Stimulated activated CD4-positive, alpha-beta T cell treated with anti-CD3 and anti-CD28 coated beads, Interleukin-15, amount 100 ng/mL, for 24 hours (primary cell): Measurements from ENCODE around the gene LEF1.

Experiments
- DNase-seq: peaks from one replicate; pipeline ENCODE4 v3.0.0-alpha.2; 2020

Gene LEF1

DNA sequence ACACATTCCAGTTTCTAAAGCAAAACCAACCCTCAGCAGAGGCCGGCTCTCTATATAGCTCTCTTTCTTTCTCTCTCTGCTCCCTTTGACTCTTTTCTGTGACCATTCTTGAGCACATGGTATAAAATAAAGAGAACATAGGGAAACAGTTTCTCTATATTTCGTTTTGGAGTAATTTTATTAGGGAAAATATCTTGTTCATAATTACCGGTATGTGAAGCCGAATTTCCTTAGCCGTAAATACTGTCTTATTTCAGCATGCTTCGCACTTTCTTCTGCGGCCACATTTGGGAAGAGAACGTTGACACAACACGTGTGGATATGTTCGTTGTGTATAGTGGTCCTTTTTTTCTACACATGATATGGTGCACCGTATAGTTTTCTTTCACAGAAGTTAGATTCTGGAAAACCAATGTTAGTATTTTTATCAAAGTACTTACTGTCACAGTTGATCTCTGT lies 4.9 kb upstream of the LEF1 start:
- DNase-seq, result no peak

GRCh38 chr4:108172753-108173598 lies 4.2 kb upstream of the LEF1 start:
- peak; percentile 83 for DNase-seq

DNA sequence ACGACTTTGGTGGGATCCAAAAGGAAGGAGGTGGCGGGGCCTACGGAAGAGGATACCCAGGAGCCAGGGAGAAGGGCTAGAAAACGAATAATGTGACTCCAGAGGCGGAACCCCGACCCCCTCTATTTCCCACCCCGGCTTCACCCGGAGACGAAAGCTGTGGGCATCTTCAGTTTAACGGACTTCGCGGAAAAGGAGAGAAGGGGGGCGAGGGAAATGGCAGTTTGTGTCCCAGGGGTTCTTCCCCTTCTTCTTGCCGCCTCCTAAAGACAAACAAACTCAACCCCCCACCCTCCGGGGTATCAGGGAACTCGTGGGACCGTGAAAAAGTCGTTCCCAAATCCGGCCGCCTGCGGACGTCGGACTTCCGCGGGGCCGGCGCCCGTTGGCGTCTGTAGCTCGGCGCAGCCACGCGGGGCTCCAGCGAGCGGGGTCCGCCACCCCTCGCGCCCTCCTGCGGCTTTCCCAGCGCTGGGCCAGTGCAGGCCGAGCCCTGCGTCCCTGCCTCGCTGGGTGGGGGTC lies 3.6 kb upstream of the LEF1 start:
- DNase-seq, result peak; percentile 57

DNA sequence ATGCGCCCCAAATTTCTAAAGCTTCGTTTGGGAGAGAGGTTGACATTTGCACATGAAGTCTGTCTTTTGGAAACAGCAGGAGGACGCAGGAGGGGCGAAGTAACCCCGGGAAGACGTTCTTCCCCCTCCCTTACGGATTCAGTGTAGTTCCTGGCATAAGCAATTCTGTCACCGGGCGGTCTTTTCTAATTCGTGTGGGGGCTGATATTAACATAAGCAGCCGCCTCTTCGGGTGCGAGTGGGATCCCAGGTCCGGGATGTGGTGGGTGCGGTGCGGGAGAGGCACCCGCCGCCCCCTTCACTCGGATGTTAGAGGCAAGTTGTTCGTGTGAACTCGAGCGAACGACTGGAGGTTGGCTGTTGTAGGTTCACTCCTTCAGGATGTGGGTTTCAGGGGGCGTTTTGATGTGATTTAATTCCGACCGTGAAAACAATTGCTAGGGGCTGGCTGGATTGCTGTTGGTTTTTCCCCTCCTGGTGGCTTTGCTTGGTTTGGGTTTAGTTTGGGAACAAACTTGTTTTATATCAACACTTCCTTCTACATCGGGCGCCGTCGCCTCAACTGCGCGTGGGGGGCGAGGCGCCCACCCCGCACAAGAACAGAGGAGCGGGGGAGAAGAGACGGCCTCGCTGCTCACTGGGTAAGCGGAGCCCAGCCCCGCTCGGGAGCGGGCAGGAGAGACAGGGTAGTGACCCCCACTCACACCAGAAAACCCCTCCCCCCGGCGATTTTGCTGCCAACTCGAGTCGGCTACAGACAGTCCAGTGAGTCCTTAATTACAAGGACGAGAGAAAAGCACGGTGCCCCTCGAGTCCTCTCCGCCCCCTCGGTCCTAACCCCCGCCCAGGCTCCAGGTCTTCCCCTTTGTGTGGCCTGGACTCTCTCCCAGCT lies 2.9 kb upstream of the LEF1 start:
- DNase-seq, result peak; percentile 77

GRCh38 chr4:108170631-108171338 lies 2.1 kb upstream of the LEF1 start:
- no peak for DNase-seq

DNA sequence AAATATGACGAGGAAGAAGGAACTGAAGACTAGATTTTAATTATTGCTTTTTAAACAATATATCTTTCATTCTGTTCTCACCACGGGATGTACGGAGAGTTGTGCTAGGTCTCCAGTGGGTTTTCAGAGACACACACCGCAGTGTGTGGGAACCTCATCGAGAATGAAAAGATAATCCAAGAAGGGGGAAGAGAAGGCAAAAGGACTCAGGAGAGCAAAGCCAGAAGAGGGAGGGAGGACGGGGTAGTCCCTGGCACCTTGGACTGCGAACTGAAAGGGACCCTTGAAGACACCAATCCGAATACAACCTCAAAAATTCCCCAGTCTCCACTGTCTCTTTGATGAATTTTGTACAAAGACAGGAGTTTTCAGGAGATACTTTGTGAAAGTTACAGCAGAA lies 932 bp upstream of the LEF1 start:
- no peak for DNase-seq

GRCh38 chr4:108168160-108168670 lies 517 bp downstream of the LEF1 start:
- peak; percentile 55 for DNase-seq

DNA sequence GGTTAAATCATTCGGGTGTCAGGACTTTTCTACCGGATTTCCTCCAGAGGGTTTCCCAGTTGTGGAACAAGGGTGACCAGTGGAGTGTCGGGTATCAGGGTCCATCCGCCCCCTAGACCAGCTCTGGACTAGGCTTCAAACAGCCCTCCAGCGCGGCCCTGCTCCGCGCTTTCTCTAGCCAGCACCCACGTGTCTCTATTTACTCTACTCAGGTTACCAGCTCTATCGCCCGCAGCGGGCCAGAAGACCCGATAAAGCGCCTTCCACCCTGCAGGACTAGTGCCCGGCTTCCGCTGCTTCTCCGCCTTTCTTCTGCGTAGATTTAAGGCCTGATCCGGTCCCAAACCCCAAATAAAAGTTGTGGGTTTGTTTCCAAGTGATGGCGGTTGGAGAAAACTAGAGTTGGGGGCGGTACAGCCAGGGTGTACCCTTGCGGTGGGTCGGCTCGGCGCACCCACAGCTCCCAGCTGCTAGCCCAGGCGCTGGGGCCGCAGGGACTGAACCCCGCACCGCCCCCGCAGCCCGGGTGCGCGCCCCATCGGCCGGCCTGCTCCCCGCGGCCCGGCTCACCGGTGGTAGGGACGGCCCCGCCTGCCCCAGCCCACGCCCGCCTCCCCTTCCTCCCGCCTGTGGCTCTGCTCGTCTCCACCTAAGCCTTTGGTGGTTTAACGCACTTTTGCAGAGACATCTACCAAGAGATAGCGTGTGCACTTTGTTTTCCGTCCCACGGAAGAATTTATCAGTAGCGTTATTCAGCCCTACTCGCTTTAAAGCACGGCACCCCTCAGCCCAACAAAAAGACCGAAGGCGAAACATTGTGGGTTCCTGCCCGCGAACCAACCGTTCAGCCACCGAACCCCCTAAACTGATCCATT lies 2.1 kb downstream of the LEF1 start:
- peak; percentile 86 for DNase-seq

DNA sequence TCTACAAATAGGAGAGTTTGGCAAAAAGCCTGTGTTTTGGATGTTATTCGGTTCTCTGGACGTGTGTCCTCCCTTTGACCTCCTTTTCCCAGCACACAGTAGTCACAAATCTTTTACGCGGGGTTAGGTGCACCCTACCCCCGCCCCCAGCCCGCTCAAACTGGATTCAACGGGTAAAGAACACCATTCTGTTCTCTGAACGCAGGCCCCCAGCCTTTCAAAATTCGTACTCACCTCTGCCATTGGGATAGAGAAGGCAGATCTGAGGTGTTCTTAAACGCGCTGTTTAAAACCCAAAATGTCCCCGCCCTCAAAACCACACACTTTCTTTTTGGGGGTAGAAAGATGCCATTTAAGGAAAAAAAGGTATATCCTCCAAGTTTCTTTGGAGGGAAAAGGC lies 2.7 kb downstream of the LEF1 start:
- peak; percentile 61 for DNase-seq

DNA sequence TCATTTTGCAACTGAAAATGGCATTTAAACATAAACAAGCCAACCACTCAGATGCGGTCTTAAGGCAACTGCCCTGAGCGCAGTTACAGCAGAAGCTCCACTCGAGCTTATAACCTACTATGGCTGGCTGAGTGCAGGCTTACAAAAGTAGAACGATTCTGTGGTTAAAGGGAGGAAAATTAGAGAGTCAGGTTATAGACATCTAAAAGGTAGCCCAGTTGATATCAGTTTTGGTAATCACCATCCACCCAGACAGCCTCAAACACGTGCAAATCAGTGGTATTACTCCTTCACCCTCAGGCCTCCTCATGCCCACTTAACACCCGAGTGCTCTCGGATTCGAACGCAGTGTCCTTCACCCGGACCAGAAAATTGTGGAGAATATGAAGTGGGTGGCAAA lies 3.1 kb downstream of the LEF1 start:
- peak; percentile 24 for DNase-seq

GRCh38 chr4:108163351-108163750 lies 5.4 kb downstream of the LEF1 start:
- DNase-seq, result no peak

- DNase-seq, result no peak
These were observed 7.9 kb downstream of the LEF1 start for GRCh38 chr4:108160741-108161352.

GRCh38 chr4:108159845-108160244 lies 8.9 kb downstream of the LEF1 start:
- DNase-seq, result no peak

GRCh38 chr4:108157655-108158054 lies 11.1 kb downstream of the LEF1 start:
- no peak for DNase-seq

DNA sequence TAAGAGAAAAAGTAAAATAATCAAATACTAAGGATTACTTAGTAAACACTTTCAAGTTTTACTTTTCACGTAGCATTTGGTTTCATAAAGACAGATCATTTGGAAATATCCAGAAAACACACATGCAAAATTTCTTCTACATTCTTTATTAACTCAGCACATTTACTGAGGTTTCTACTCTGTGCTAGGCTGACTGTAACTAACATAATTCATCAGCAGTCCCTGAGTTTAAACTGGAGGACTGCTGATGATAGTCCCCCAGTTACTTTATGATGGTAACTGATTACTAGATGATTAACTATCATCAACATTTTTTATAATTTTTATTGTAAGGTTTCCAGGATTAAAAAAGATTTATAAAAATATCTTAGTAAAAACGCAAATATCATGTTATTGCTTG lies 12.3 kb downstream of the LEF1 start:
- no peak for DNase-seq

DNA sequence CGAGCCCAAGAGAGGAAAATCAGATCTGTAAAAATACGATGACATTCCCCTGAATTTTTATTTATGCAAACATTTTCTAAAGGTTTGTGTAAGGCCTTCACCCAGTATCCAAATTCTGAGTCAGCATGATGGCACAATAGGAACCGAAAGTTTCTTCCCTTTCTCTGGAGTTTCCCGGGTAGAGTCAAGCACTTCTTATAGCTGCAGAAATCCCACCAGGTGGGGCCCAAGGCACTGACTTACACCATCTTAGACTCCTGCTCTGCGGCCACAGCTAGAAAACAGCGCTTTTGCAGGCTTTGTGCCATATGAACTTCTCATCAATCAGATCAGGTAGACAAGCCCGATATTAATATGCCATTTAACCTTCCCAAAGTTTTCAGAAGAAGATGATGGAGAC lies 13.4 kb downstream of the LEF1 start:
- DNase-seq, result peak; percentile 51

- no peak for DNase-seq
These were observed 15.8 kb downstream of the LEF1 start for GRCh38 chr4:108152980-108153379.

DNA sequence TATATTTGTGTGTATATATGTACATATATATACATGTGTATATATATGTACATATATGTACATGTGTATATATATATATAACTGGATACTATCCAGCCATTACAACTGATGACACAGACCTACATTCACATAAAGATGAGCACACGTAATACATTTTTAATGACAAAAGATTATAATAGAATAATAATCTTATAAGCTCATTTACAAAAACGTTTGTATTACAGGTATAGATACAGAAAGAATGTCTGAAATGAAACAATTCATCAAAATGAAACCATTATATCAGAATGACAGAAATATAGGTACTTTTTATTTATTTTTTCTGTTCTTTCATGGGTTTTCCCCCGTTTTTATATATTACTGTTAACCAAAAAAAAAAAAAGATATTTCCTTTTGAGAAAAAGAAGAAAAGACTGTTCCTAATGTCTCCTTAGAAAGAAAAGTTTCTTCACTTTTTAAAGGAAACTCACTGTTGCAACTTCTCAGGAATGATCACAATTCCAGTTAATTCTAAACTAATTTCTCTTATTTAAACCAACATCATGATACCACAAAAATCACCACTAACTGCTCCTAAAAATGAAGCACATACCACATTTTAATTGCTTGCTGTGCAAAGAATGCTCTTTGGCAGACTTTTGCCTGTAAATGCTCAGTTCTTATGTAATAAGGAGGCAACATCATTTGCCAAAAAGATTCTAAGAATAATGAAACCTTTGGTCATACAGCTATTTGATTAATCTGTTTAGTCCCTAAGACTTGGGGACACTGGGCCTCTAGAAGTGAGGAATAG lies 18.9 kb downstream of the LEF1 start:
- no peak for DNase-seq

DNA sequence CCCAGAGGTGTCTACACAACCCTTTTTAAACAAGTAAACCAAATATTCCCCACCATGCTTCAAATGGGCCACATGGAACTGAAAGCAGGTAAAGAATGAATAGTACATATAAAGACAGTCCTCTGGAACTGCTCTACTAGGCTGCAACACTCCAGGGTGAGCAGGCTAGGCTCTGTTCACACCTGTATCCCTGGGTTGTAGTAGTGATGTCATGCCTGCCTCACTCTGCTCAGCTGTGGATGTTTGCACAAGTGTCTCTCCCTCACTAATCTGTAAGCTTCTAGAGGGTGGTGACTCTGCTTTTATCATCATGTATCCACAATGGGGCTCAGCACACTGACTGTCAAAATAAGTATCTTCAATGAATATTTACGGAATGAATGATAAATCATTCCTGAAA lies 20.4 kb downstream of the LEF1 start:
- DNase-seq, result peak; percentile 41

- no peak for DNase-seq
These were observed 21.9 kb downstream of the LEF1 start for GRCh38 chr4:108146819-108147218.
